ENCODE data around the gene ROR2. TPM values are rescaled to one million over a fixed set of nuclear protein-coding genes. Genes with fewer than 3 reads are reported as not detected.

Gene ROR2
- polyA plus RNA-seq, 3 donors: not detected

DNA sequence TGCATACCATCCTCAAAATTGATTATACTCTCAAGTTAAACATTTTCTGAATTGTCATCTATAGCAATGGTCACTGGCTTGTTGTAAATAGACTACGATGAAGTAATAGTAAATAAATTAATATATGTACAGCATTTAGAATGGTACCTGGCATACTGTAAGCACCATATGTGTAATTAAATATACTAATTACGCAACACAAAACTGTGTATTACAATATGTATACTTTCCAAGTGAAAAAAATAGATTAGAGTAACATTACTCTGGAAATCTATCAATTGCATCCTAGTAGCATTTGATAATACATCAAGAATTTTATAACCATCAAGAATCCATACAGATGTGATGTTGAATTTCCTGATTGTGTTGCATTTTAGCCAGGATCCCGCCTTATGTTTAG, 17.2 kb upstream of the ROR2 start:
- DNase-seq: no peak
- WGBS (ENCODE audit: insufficient coverage): no CpG with 5 or more reads among the region's 3 CpGs
- Histone ChIP-seq H3K9ac (ENCODE audit: insufficient read depth, low read length, poor library complexity, severe bottlenecking) (no peak overlapping the region), H3K27me3 (ENCODE audit: control insufficient read depth in 2 of 2, insufficient read depth in 2 of 2, low read length in 2 of 2) (peaks cover 2 to 4% of the 10 kb centered on the region in 2 donors), H3K36me3 (replicated peaks in 1 of 2; ENCODE audit: control insufficient read depth in 1 of 2, insufficient read depth in 2 of 2, low read length in 2 of 2) (no peaks in the 10 kb centered on the region), H2AFZ (ENCODE audit: insufficient read depth, low read depth, low read length, poor library complexity, severe bottlenecking) (no peak overlapping the region), H3K4me1 (ENCODE audit: control insufficient read depth in 1 of 2, insufficient read depth in 2 of 2, low read length in 2 of 2) (no peaks in the 10 kb centered on the region), H3K27ac (ENCODE audit: low read depth in 1 of 2, low read length in 2 of 2) (no peak overlapping the region), H3K4me3 (replicated peaks in 1 of 3; ENCODE audit: low read depth in 2 of 3, low read length in 3 of 3) (no peak overlapping the region), H3K9me3 (replicated peaks in 1 of 2; ENCODE audit: control insufficient read depth in 1 of 2, insufficient read depth in 1 of 2, low read length in 2 of 2) (peaks cover 0 to 4% of the 10 kb centered on the region in 2 donors), H4K20me1 (ENCODE audit: insufficient read depth, low read length) (no peaks in the 10 kb centered on the region), H3K79me2 (ENCODE audit: insufficient read depth, low read length) (no peaks in the 10 kb centered on the region), H3K4me2 (replicated peaks; ENCODE audit: extremely low read depth, low read length, poor library complexity, severe bottlenecking) (no peak overlapping the region)
- TF ChIP-seq, protein P1, sequence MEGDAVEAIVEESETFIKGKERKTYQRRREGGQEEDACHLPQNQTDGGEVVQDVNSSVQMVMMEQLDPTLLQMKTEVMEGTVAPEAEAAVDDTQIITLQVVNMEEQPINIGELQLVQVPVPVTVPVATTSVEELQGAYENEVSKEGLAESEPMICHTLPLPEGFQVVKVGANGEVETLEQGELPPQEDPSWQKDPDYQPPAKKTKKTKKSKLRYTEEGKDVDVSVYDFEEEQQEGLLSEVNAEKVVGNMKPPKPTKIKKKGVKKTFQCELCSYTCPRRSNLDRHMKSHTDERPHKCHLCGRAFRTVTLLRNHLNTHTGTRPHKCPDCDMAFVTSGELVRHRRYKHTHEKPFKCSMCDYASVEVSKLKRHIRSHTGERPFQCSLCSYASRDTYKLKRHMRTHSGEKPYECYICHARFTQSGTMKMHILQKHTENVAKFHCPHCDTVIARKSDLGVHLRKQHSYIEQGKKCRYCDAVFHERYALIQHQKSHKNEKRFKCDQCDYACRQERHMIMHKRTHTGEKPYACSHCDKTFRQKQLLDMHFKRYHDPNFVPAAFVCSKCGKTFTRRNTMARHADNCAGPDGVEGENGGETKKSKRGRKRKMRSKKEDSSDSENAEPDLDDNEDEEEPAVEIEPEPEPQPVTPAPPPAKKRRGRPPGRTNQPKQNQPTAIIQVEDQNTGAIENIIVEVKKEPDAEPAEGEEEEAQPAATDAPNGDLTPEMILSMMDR (IDR thresholded peaks at IDR 0.05): no peak
- Mint-ChIP-seq H3K27me3 (ENCODE audit: low read depth in 3 of 3) (peaks cover 16 to 31% (median 16%) of the 10 kb centered on the region in 3 donors), H3K36me3 (no peaks in the 10 kb centered on the region), H3K4me3 (no peak overlapping the region), H3K27ac (no peak overlapping the region), H3K9me3 (peaks cover 0 to 8% (median 6%) of the 10 kb centered on the region in 7 donors), H3K4me1 (no peaks in the 10 kb centered on the region)
- intact Hi-C loops (cut with micrococcal nuclease): no loop called here

DNA sequence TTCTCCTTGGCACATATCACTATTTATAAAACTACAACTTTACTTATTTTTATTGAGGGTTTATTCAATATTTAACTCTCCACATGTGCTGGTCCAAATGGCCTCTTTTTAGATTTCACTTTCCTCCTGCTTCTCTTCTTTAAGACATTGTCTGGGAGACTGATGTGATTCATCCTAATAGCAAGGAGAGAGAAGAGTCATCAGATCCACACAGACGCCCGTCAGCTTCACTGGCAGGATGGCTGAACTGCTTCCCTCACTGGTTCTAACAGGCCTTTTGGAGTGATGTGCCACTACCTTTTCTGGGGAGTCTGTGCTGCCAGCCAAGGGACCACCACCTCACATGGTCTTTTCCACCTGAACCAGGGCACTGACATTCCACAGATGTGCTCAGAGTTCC, 16.5 kb upstream of the ROR2 start:
- H3K27ac ChIP-seq (ENCODE audit: low read depth in 1 of 2, low read length in 2 of 2): no peak overlapping the region
- no peak overlapping the region for H3K4me3 ChIP-seq (replicated peaks in 1 of 3; ENCODE audit: low read depth in 2 of 3, low read length in 3 of 3)
- WGBS (ENCODE audit: insufficient coverage): 100% methylated on average over 2 of the region's 2 CpGs
- intact Hi-C loops (cut with micrococcal nuclease): no loop called here
- H3K4me1 ChIP-seq (ENCODE audit: control insufficient read depth in 1 of 2, insufficient read depth in 2 of 2, low read length in 2 of 2): no peaks in the 10 kb centered on the region
- DNase-seq: no peak
- no peaks in the 10 kb centered on the region for H3K36me3 ChIP-seq (replicated peaks in 1 of 2; ENCODE audit: control insufficient read depth in 1 of 2, insufficient read depth in 2 of 2, low read length in 2 of 2)
- no peak overlapping the region for H3K9ac ChIP-seq (ENCODE audit: insufficient read depth, low read length, poor library complexity, severe bottlenecking)
- Mint-ChIP-seq H3K27ac (no peak overlapping the region), H3K4me3 (no peak overlapping the region), H3K36me3 (no peaks in the 10 kb centered on the region), H3K27me3 (ENCODE audit: low read depth in 3 of 3) (peaks cover 13 to 25% (median 14%) of the 10 kb centered on the region in 3 donors), H3K9me3 (peaks cover 0 to 13% (median 10%) of the 10 kb centered on the region in 7 donors), H3K4me1 (no peaks in the 10 kb centered on the region)
- TF ChIP-seq, protein P1 (IDR thresholded peaks at IDR 0.05): no peak
- H3K27me3 ChIP-seq (ENCODE audit: control insufficient read depth in 2 of 2, insufficient read depth in 2 of 2, low read length in 2 of 2): peaks cover 2 to 4% of the 10 kb centered on the region in 2 donors
- H3K79me2 ChIP-seq (ENCODE audit: insufficient read depth, low read length): no peaks in the 10 kb centered on the region
- H3K9me3 ChIP-seq (replicated peaks in 1 of 2; ENCODE audit: control insufficient read depth in 1 of 2, insufficient read depth in 1 of 2, low read length in 2 of 2): peaks cover 0 to 4% of the 10 kb centered on the region in 2 donors
- no peak overlapping the region for H2AFZ ChIP-seq (ENCODE audit: insufficient read depth, low read depth, low read length, poor library complexity, severe bottlenecking)
- H4K20me1 ChIP-seq (ENCODE audit: insufficient read depth, low read length): no peaks in the 10 kb centered on the region
- no peak overlapping the region for H3K4me2 ChIP-seq (replicated peaks; ENCODE audit: extremely low read depth, low read length, poor library complexity, severe bottlenecking)
